Osteoblast (primary cell): ENCODE measurements around the gene RNF168. TPM values are rescaled to one million over a fixed set of nuclear protein-coding genes. Genes with fewer than 3 reads are reported as not detected.
"Not testable (repeated sequence)": the region's sequence is repeated elsewhere in the genome, so short reads cannot be mapped to it uniquely, and the experiment has no call there.

ENCODE experiments used
- DNase-seq: peaks from one replicate; pipeline ENCODE4 v3.0.0; 2011; ENCODE audit warnings: low spot score, mixed read lengths; ENCODE audit not compliant: insufficient read length; ENCODE audit errors: missing footprints
- H2AFZ ChIP-seq: 2 replicates; pipeline ENCODE4 v1.6.0; 2011; ENCODE audit warnings: mild to moderate bottlenecking, low read length
- H3K27ac ChIP-seq: 2 replicates; pipeline ENCODE4 v1.5.1; 2011; ENCODE audit warnings: mild to moderate bottlenecking, low read depth, low read length, moderate library complexity
- H3K27me3 ChIP-seq: 2 replicates; pipeline ENCODE4 v1.6.0; 2012; ENCODE audit warnings: mild to moderate bottlenecking, control low read depth, inconsistent platforms, low read length, moderate library complexity; ENCODE audit not compliant: insufficient read depth
- H3K36me3 ChIP-seq: 2 replicates; pipeline ENCODE4 v1.5.1; 2011; ENCODE audit warnings: mild to moderate bottlenecking, low read length, control low read depth, moderate library complexity; ENCODE audit not compliant: insufficient read depth
- H3K4me1 ChIP-seq: 2 replicates; pipeline ENCODE4 v1.5.1; 2011; ENCODE audit warnings: mild to moderate bottlenecking, low read length, control low read depth, moderate library complexity; ENCODE audit not compliant: insufficient read depth
- H3K4me2 ChIP-seq: 2 replicates; pipeline ENCODE4 v1.6.0; 2011; ENCODE audit warnings: mild to moderate bottlenecking, low read length; ENCODE audit not compliant: insufficient read depth
- H3K4me3 ChIP-seq: fragments of 200-600 bp; sonication (generic); 3 replicates; pipeline ENCODE4 v1.5.1; 2012; ENCODE audit warnings: mild to moderate bottlenecking, low read length, inconsistent platforms; ENCODE audit not compliant: insufficient read depth
- H3K79me2 ChIP-seq: 2 replicates; pipeline ENCODE4 v1.6.0; 2012; ENCODE audit warnings: mild to moderate bottlenecking, low read length, control low read depth, inconsistent platforms; ENCODE audit not compliant: insufficient read depth
- H3K9me3 ChIP-seq: 2 replicates; pipeline ENCODE4 v1.5.1; 2011; ENCODE audit warnings: low read depth, low read length, control low read depth
- H4K20me1 ChIP-seq: 2 replicates; pipeline ENCODE4 v1.6.0; 2012; ENCODE audit warnings: mild to moderate bottlenecking, low read length, control low read depth; ENCODE audit not compliant: insufficient read depth
- total RNA-seq: library from RNA; depleted of rRNA; stranded (reverse); fragments of >200 nt; gene quantifications from 2 replicates; pipeline ENCODE4 v1.2.3, GENCODE V29; 2012
- TF ChIP-seq, protein P1 (sequence below): IDR thresholded peaks from 2 replicates; pipeline ENCODE4 v1.5.1; 2011; ENCODE audit warnings: mild to moderate bottlenecking, low read depth, low read length, moderate library complexity; ENCODE audit errors: extremely low read depth

The RNF168 gene
- total RNA-seq, 1 donor: 21.7 TPM

DNA sequence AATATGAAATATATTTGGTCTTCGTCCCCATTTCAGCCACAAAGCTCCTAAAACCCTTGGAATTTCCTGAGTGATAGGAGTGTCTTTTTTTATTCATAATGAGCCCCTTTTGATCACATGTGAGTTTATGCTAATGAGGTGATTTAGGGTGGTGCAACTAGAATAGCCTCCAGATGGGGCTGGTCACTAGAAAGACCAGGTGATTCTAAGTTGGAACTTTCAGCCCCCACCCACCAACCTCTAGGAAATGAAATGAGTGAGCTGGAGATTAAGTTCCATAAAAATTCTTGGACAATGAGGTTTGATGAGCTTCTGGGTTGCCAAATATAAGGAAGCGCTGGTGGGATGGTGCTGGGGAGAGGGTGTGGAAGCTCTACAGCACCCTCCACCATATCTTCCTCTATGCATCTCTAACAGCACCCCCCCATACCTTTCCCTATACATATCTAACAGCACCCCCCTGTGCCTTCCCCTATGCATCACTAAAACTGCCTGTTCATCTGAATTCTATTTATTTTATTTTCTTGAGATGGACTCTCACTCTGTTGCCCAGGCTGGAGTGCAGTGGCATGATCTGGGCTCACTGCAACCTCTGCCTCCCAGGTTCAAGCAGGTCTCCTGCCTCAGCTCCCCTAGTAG is 13.7 kb upstream of the RNF168 start:
- peaks cover 15% of the 10 kb centered on the region for H3K9me3 ChIP-seq
- H3K4me2 ChIP-seq: no peak overlapping the region
- no peaks in the 10 kb centered on the region for H3K27me3 ChIP-seq
- no peaks in the 10 kb centered on the region for H3K79me2 ChIP-seq
- TF ChIP-seq, protein P1, sequence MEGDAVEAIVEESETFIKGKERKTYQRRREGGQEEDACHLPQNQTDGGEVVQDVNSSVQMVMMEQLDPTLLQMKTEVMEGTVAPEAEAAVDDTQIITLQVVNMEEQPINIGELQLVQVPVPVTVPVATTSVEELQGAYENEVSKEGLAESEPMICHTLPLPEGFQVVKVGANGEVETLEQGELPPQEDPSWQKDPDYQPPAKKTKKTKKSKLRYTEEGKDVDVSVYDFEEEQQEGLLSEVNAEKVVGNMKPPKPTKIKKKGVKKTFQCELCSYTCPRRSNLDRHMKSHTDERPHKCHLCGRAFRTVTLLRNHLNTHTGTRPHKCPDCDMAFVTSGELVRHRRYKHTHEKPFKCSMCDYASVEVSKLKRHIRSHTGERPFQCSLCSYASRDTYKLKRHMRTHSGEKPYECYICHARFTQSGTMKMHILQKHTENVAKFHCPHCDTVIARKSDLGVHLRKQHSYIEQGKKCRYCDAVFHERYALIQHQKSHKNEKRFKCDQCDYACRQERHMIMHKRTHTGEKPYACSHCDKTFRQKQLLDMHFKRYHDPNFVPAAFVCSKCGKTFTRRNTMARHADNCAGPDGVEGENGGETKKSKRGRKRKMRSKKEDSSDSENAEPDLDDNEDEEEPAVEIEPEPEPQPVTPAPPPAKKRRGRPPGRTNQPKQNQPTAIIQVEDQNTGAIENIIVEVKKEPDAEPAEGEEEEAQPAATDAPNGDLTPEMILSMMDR: no peak
- no peaks in the 10 kb centered on the region for H3K36me3 ChIP-seq
- no peaks in the 10 kb centered on the region for H4K20me1 ChIP-seq
- no peak overlapping the region for H3K27ac ChIP-seq
- H3K4me1 ChIP-seq: peaks cover 8% of the 10 kb centered on the region
- DNase-seq: no peak
- no peak overlapping the region for H2AFZ ChIP-seq
- H3K4me3 ChIP-seq: no peak overlapping the region

DNA sequence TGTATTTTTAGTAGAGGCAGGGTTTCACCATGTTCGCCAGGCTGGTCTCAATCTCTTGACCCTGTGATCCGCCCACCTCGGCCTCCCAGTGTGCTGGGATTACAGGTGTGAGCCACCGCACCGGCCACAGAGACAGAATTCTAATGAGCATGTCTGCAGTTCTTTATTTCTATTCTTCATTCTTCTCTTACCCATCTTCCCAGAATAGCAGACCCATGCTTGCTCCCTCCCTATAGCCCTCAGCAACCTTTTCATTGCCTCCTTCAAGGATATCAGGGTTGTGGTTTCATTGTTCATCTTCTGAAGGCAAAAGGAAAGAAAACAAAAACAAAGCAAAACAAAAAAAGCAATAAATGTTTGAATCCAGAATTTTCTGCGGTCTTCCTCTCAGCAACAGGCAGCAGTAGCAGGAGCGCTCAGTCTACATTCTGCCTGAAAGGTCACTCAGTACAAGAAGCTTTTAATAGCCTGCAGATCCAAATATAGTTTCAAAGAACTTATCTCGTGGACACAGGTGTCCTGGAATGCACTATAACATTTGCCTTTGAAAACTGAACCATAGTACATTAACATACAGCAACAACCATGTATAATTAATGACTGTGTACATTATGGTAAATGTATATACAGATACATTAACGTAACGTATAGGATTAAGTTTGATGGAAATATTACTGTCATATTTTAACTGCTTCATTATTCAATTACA is 11.5 kb upstream of the RNF168 start, which contains the start of gene SMCO1:
SMCO1 (minus strand) TSS at position 434 of the 709 bp plus-strand sequence; CDS start at position 297, 137 bp downstream.
- Histone ChIP-seq H3K4me1 (peaks cover 8% of the 10 kb centered on the region), H3K36me3 (no peaks in the 10 kb centered on the region), H3K27me3 (peaks cover 1% of the 10 kb centered on the region), H3K9me3 (peaks cover 10% of the 10 kb centered on the region), H4K20me1 (no peaks in the 10 kb centered on the region), H3K27ac (no peak within 1 kb of the TSS), H2AFZ (peak within 1 kb of the TSS; percentile 65), H3K4me3 (no peak within 1 kb of the TSS), H3K4me2 (peak within 1 kb of the TSS; percentile 58), H3K79me2 (no peaks in the 10 kb centered on the region)
- no peak for DNase-seq
- TF ChIP-seq, protein P1: no peak

DNA sequence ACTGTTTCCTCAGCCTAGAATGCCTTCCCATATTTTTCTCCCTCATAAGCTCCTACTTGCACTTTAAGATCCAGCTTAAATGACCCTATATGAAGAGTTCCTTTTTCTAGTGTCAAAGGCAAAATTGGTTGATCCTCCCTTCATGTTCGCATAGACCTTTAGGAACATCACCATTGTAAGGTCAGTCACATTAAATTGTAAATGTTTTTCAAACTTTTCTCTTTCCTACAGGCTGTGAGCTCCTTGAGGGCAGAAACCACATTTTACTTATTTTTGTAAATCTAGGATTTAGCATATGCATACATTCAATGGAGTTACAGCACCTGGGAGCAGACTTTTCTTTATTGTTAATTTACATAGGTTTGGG is 10.8 kb upstream of the RNF168 start:
- TF ChIP-seq, protein P1: no peak
- Histone ChIP-seq H3K4me1 (peaks cover 8% of the 10 kb centered on the region), H4K20me1 (no peaks in the 10 kb centered on the region), H3K4me3 (no peak overlapping the region), H3K27me3 (peaks cover 3% of the 10 kb centered on the region), H3K4me2 (peak overlapping the region; percentile 58), H2AFZ (peak overlapping the region; percentile 65), H3K79me2 (no peaks in the 10 kb centered on the region), H3K9me3 (peaks cover 4% of the 10 kb centered on the region), H3K27ac (no peak overlapping the region), H3K36me3 (no peaks in the 10 kb centered on the region)
- no peak for DNase-seq

DNA sequence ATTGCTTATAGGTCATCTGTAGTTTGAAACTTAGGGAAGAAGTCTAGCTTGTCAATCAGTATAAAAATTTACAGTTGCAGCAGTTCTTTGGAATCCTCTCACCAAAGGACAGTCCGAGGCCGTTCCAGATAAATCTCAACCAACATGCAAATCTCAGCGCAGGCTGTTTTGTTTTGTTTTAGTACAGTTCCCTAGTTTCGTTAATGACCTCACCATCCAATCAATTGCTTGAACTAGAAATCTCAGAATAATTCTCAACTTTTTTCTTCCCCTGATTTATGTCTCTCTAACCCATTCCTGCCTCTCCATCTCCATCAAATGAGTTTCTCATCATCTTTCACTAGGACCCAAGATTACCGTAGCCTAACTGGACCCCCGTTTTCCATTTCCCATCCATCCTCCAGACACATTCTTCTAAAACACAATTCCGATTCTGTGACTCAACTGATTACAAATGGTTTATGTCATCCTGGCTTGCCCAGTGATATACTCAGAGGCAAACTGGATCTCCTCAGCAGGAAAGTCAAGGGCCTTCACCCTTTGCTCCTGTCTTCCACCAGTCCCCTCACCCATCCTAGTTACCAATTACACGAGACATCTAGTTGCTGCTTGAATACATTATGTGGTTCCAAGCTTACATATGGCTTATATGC is 10.3 kb upstream of the RNF168 start:
- Histone ChIP-seq H3K79me2 (no peaks in the 10 kb centered on the region), H3K4me2 (peak overlapping the region; percentile 58), H3K4me3 (peak overlapping the region; percentile 49), H3K36me3 (no peaks in the 10 kb centered on the region), H3K4me1 (peaks cover 8% of the 10 kb centered on the region), H3K9me3 (peaks cover 4% of the 10 kb centered on the region), H4K20me1 (no peaks in the 10 kb centered on the region), H3K27me3 (peaks cover 3% of the 10 kb centered on the region), H2AFZ (peak overlapping the region; percentile 65), H3K27ac (peak overlapping the region; percentile 64)
- DNase-seq: no peak
- TF ChIP-seq, protein P1: no peak

DNA sequence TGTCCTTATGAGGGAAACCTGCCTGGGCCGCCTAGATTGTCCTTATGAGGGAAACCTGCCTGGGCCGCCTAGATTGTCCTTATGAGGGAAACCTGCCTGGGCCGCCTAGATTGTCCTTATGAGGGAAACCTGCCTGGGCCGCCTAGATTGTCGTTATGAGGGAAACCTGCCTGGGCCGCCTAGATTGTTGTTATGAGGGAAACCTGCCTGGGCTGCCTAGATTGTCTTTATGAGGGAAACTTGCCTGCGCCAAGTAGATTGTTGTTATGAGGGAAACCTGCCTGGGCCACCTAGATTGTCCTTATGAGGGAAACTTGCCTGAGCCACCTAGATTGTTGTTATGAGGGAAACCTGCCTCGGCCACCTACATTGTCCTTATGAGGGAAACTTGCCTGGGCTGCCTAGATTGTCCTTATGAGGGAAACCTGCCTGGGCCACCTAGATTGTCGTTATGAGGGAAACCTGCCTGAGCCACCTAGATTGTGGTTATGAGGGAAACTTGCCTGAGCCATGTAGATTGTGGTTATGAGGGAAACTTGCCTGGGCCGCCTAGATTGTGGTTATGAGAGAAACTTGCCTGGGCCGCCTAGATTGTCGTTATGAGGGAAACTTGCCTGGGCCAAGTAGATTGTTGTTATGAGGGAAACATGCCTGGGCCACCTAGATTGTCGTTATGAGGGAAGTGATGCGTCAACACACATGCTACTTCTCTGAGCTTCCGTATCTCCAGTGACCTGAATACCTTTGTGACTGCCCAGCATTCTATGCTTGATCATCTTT is 8.3 kb upstream of the RNF168 start:
- not testable (repeated sequence) for H3K9me3 ChIP-seq, H3K4me2 ChIP-seq, H3K4me1 ChIP-seq, H3K79me2 ChIP-seq, H3K27ac ChIP-seq, DNase-seq, H3K4me3 ChIP-seq, H2AFZ ChIP-seq, H3K36me3 ChIP-seq, H4K20me1 ChIP-seq, H3K27me3 ChIP-seq
